D721Med (cell line): ENCODE measurements around the gene STKLD1.

Experiments used
- DNase-seq: peaks from one replicate; pipeline ENCODE4 v3.0.0; 2011; ENCODE audit warnings: low spot score; ENCODE audit not compliant: insufficient read length
- FAIRE-seq: peaks from 2 replicates; lab custom pipeline; 2011; peaks lifted over from hg19 to GRCh38; lab: Jason Lieb, UNC
- CTCF ChIP-seq: IDR thresholded peaks from 2 replicates; pipeline ENCODE4 v1.5.1; 2012; ENCODE audit warnings: mild to moderate bottlenecking, control low read depth; ENCODE audit not compliant: insufficient read depth; ENCODE audit errors: missing control alignments

Gene STKLD1

GRCh38 chr9:133380734-133381133, 4.6 kb downstream of the STKLD1 start:
- DNase-seq (no peak), FAIRE-seq (no peak)
- TF ChIP-seq CTCF: no peak

GRCh38 chr9:133382507-133383141, 6.5 kb downstream of the STKLD1 start:
- FAIRE-seq: no peak
- no peak for DNase-seq
- no peak for TF ChIP-seq CTCF

DNA sequence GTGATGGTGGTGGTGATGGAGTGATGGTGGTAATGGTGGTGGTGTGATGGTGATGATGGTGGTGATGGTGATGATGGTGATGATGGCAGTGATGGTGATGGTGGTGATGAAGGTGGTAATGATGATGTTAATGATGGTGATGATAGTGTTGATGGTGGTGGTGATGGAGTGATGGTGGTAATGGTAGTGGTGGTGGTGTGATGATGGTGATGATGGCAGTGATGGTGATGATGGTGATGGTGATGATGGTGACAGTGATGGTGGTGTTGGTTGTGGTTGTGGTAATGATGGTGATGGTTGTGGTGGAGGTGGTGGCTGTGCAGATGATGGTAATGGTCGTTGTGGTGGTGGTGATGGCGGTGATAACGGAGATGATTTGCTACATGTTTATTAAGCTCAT, 7.3 kb downstream of the STKLD1 start:
- DNase-seq (no peak), FAIRE-seq (no peak)
- no peak for TF ChIP-seq CTCF

GRCh38 chr9:133384736-133385321, 8.7 kb downstream of the STKLD1 start:
- FAIRE-seq (no peak), DNase-seq (no peak)
- no peak for TF ChIP-seq CTCF

- FAIRE-seq (no peak), DNase-seq (no peak)
- no peak for TF ChIP-seq CTCF
These were observed 9.3 kb downstream of the STKLD1 start for GRCh38 chr9:133385452-133385851.

DNA sequence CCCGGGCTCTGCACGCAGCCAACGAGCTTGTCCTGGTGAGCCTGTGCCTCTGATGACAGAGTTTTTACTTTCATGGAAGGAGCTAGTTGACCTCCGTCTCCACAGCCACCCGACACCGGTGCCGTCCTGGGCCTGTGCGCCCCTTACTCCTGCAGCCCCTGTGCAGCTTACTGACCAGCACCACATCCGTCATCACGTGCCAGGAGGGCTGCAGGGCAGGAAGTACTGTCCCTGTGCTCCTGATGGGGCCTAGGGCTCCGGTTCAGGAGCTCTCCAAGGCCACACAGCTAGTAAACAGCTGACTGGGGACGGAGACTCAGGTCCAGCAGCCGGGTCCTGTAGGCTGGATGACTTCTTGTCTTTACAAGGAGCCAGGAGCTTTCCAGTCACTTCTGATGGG, 10.2 kb downstream of the STKLD1 start:
- no peak for TF ChIP-seq CTCF
- DNase-seq: no peak
- FAIRE-seq: no peak

DNA sequence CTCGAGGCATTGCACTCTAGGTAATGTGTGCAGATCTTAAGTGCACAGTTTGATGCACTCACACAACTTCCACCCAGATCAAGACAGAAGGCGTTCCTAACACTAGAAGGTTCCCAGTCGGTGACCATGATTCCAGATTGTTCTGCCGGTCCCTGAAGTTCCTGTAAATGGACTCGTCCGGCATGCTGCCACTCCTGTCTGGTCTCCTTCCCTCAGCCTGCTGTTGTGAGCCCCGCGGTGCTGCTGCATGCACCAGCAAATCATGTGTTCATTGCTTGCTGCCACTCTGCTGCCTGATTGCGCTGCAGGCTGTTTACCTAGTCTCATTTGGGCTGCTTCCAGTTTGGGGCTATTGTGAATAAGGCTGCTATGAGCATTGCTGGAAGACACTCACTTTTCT, 11.5 kb downstream of the STKLD1 start:
- no peak for FAIRE-seq
- DNase-seq: no peak
- no peak for TF ChIP-seq CTCF
